ENCODE data around the gene EIF4EBP3.

EIF4EBP3 gene

GRCh38 chr5:140547508-140548299 is at the start of gene EIF4EBP3:
Gene EIF4EBP3 (plus strand): TSS chr5:140547662. CDS start chr5:140547738, 76 bp downstream.
- peak; percentile 99 for DNase-seq (ENCODE audit: low read depth, low spot score)

- DNase-seq (ENCODE audit: low read depth, low spot score) = peak; percentile 19
These were observed 49.6 kb upstream of the EIF4EBP3 start for GRCh38 chr5:140497897-140498296.

- no peak for DNase-seq (ENCODE audit: low read depth, low spot score)
These were observed 48.9 kb upstream of the EIF4EBP3 start for GRCh38 chr5:140498591-140498990.

- DNase-seq (ENCODE audit: low read depth, low spot score) = no peak
These were observed 44.6 kb upstream of the EIF4EBP3 start for GRCh38 chr5:140502834-140503233.

- DNase-seq (ENCODE audit: low read depth, low spot score) = no peak
These were observed 37.6 kb upstream of the EIF4EBP3 start for GRCh38 chr5:140509898-140510297.

GRCh38 chr5:140513124-140513523 is 34.3 kb upstream of the EIF4EBP3 start:
- DNase-seq (ENCODE audit: low read depth, low spot score) = no peak

GRCh38 chr5:140524003-140524402 is 23.5 kb upstream of the EIF4EBP3 start:
- no peak for DNase-seq (ENCODE audit: low read depth, low spot score)

- DNase-seq (ENCODE audit: low read depth, low spot score) = no peak
These were observed 7.2 kb upstream of the EIF4EBP3 start for GRCh38 chr5:140540227-140540626.

- no peak for DNase-seq (ENCODE audit: low read depth, low spot score)
These were observed 4.5 kb upstream of the EIF4EBP3 start for GRCh38 chr5:140542972-140543371.

GRCh38 chr5:140544986-140545385 is 2.5 kb upstream of the EIF4EBP3 start:
- no peak for DNase-seq (ENCODE audit: low read depth, low spot score)

GRCh38 chr5:140545606-140546005 is 1.9 kb upstream of the EIF4EBP3 start:
- no peak for DNase-seq (ENCODE audit: low read depth, low spot score)

- DNase-seq (ENCODE audit: low read depth, low spot score) = no peak
These were observed 483 bp upstream of the EIF4EBP3 start for GRCh38 chr5:140546851-140547507.

- peak; percentile 5 for DNase-seq (ENCODE audit: low read depth, low spot score)
These were observed 832 bp downstream of the EIF4EBP3 start for GRCh38 chr5:140548300-140548688.

GRCh38 chr5:140548791-140549190 is 1.3 kb downstream of the EIF4EBP3 start:
- DNase-seq (ENCODE audit: low read depth, low spot score) = no peak

GRCh38 chr5:140549237-140550144 is 2.0 kb downstream of the EIF4EBP3 start:
- peak; percentile 35 for DNase-seq (ENCODE audit: low read depth, low spot score)

- DNase-seq (ENCODE audit: low read depth, low spot score) = no peak
These were observed 3.0 kb downstream of the EIF4EBP3 start for GRCh38 chr5:140550147-140551079.

- DNase-seq (ENCODE audit: low read depth, low spot score) = no peak
These were observed 4.4 kb downstream of the EIF4EBP3 start for GRCh38 chr5:140551872-140552271.

- no peak for DNase-seq (ENCODE audit: low read depth, low spot score)
These were observed 6.2 kb downstream of the EIF4EBP3 start for GRCh38 chr5:140553657-140554056.

GRCh38 chr5:140554454-140554853 is 7.0 kb downstream of the EIF4EBP3 start:
- DNase-seq (ENCODE audit: low read depth, low spot score) = no peak

GRCh38 chr5:140555747-140556312 is 8.4 kb downstream of the EIF4EBP3 start:
- DNase-seq (ENCODE audit: low read depth, low spot score) = no peak

GRCh38 chr5:140556438-140556837 is 9.0 kb downstream of the EIF4EBP3 start:
- peak; percentile 44 for DNase-seq (ENCODE audit: low read depth, low spot score)
